GM10248 (cell line): ENCODE results near the gene PRR15L.

ENCODE experiments used
- CTCF ChIA-PET: fragments of 300-600 bp; sonication (Branson Sonifier 250); formaldehyde crosslinking; extraction: SDS; loops from one replicate; lab custom pipeline; 2021; ENCODE audit warnings: antibody characterized with exemption; lab: Yijun Ruan, JAX
- POLR2A ChIA-PET: fragments of 350-650 bp; sonication (Branson Sonifier 250); formaldehyde crosslinking; extraction: SDS; loops from one replicate; lab custom pipeline; 2020; ENCODE audit warnings: antibody characterized with exemption; lab: Yijun Ruan, JAX
- DNase-seq: peaks from one replicate; pipeline ENCODE4 v3.0.0; 2012; ENCODE audit errors: extremely low spot score
- TF ChIP-seq, protein P1 (sequence below): IDR thresholded peaks from 2 replicates; pipeline ENCODE4 v1.5.1; 2012; ENCODE audit warnings: mild to moderate bottlenecking, low read depth; ENCODE audit errors: extremely low read depth, missing control alignments, control extremely low read depth

Gene PRR15L

DNA sequence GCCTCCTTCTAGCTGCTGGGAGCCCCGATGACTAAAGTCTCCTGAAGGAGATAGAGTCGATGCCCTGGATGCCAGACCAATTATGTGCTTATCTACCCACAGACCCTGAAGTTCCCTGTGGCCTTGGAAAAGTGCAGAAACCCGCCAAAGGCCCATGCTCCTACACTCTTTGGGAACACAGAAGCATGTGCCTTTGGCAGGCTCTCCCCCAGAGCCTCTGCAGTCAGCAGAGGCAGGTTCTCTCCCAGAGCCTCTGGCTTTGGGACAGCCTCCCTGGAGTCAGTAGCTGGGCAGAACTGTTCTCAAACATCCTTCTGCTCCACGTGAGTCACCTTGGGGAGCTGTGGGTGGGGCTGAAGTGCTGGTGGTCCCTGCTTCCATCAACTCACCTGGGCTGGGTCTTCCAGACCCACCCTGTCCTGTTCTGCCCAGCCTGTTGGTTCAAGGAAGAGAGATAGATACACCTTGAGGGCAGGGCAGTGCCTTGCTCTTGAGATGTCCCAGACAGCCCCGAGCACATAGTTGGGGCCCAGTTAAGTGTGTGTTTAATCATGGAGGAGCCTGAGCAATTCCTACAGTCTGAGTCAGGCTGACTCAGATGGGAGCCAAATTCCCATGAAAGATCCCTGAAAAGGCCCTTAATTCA lies 10.0 kb upstream of the PRR15L start:
- TF ChIP-seq, protein P1, sequence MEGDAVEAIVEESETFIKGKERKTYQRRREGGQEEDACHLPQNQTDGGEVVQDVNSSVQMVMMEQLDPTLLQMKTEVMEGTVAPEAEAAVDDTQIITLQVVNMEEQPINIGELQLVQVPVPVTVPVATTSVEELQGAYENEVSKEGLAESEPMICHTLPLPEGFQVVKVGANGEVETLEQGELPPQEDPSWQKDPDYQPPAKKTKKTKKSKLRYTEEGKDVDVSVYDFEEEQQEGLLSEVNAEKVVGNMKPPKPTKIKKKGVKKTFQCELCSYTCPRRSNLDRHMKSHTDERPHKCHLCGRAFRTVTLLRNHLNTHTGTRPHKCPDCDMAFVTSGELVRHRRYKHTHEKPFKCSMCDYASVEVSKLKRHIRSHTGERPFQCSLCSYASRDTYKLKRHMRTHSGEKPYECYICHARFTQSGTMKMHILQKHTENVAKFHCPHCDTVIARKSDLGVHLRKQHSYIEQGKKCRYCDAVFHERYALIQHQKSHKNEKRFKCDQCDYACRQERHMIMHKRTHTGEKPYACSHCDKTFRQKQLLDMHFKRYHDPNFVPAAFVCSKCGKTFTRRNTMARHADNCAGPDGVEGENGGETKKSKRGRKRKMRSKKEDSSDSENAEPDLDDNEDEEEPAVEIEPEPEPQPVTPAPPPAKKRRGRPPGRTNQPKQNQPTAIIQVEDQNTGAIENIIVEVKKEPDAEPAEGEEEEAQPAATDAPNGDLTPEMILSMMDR: no peak
- POLR2A ChIA-PET: no interaction called here
- no peak for DNase-seq
- CTCF ChIA-PET: interaction anchor here (1.3 to 18.8 kb wide), 5 partner anchors 10 to 126 kb away, joined by 3 to 584 read pairs (median 49); partner anchors contain the start of genes PNPO, PRR15L and SCRN2

DNA sequence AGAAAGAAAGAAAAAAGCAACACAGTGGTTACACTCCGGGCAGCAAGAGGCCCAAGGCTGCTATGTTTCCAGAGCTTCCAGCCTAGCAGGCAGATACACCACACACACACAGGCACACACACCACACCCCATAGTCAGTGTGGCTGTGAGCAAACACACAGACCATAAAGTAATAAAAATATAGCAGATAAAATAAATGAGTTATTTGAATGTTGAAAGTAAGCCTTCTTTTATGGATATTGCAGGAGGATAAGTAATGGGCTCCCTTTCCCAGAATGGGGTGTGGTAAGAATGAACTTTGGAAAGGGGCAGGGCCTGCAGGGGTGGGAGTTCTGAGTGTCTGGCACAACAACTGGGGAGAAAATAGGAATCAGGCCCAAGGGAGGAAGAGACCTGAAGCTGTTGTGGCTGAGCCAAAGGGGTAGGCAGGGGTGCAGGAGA lies 8.4 kb upstream of the PRR15L start:
- POLR2A ChIA-PET: no interaction called here
- CTCF ChIA-PET: interaction anchor here (18.5 to 18.8 kb wide), 2 partner anchors 16 to 50 kb away, joined by 305 to 584 read pairs; partner anchors contain the start of genes PNPO and PRR15L
- DNase-seq: no peak
- TF ChIP-seq, protein P1: no peak

DNA sequence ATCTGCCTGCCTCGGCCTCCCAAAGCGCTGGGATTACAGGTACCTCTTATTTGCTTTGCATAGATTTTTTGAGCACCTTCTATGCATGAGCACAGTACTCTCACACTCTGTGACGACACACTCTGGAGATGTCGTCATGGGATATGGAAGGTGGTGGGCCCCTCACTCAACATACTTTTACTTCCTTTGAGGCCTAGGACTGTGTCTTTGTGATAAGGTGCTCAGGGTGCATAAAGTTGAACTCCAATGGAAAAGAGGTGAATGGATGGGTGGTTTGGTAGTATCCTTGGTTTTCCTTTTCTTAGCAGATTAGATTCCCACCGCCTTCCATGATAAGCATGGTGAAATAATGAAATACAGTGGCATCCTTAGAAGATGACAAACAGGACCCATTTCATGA lies 7.2 kb upstream of the PRR15L start:
- no peak for DNase-seq
- TF ChIP-seq, protein P1: no peak
- POLR2A ChIA-PET: no interaction called here
- CTCF ChIA-PET: interaction anchor here (1.1 to 18.8 kb wide), 3 partner anchors 11 to 51 kb away, joined by 3 to 584 read pairs (median 305); partner anchors contain the start of genes PNPO and PRR15L

DNA sequence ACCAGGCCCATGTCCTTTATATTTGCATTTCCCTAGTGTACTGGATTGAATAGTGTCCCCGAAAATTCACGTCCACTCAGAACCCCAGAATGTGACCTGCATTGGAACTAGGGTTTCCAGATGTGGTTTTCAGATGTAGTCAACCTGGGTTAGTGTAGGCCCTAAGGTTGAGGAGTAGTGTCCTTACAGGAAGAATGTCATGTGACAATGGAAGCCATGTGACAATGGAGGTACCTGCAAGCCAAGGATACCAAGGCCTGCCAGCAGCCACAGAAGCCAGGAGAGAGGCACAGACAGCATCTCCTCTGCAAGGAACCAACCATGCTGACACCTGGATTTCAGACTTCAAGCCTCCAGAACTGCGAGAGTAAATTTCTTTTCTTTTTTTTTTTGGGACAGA lies 5.2 kb upstream of the PRR15L start:
- POLR2A ChIA-PET: no interaction called here
- TF ChIP-seq, protein P1: no peak
- CTCF ChIA-PET: interaction anchor here (1.4 to 25.3 kb wide), 3 partner anchors 5 to 15 kb away, joined by 4 to 584 read pairs (median 584); partner anchors contain the start of genes CDK5RAP3, PNPO and PRR15L
- no peak for DNase-seq

DNA sequence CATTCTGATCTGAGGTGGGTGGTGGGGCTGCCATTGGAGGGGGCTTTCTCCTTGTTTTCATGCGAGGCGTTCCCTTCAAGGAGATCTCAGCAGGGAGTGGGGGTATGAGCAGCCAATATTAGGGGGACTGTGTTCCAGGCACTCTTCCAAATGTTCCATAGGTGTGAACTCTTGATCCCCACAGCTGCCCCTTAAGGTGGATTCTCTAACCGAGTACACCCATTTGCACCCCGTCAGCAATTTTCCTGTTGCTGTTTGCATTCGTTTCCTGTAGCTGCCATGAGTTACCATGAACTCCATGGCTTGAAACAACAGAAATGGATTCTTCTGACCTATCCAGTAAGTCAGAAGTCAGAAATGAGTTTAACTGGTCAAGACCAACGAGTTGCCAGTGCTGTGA lies 3.7 kb upstream of the PRR15L start:
- DNase-seq: no peak
- ChIA-PET CTCF (interaction anchor here (1.2 to 25.3 kb wide), 4 partner anchors 6 to 57 kb away, joined by 3 to 584 read pairs (median 294); partner anchors contain the start of genes CDK5RAP3, PNPO and PRR15L), POLR2A (interaction anchor here (0.7 kb wide), 1 partner anchor 157 kb away, joined by 4 read pairs; no protein-coding TSS in a partner anchor)
- TF ChIP-seq, protein P1: no peak

DNA sequence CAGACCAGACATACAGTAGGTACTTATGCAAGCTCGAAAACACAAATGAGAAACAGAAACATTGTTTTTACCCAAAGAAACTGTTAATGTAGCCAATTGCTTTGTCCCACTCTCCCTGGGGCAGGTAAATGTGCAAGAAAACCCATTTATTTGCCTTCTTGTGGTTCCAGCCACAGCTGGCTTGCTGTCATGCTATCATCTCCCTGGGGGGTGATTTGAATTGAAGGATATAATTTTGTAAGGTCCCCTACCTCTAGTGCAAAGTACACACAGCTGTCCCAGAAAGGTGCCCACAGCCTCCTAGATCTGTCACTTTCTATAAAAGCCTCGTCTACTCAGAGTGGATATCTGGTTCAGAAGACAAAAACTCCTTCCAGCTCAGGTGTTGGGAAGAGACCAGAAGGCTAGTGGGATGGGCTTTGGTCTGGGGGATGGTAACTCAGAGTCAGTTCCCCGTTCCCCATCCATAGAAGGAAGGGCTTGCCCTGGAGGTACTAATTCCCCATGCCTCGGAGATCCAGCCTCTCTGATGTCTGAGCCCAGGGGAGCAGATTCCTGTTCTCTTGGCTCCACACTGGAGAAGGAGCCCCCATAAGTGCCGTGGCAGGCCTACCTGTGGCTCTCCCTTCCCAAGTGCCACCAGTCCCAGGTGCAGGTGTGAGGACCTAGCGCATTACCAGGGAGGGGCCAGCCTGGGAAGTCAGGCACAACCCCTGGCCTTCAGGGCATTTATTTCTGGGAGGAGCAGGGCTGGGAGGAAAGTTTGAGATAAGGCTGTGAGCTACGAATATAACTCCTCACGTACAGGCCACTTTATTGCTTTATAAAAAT lies 2.4 kb upstream of the PRR15L start:
- CTCF ChIA-PET: interaction anchor here (0.6 to 25.3 kb wide), 5 partner anchors 8 to 119 kb away, joined by 3 to 584 read pairs (median 5); partner anchors contain the start of genes CDK5RAP3, PNPO, PRR15L and SCRN2
- DNase-seq: no peak
- POLR2A ChIA-PET: interaction anchor here (0.6 to 0.7 kb wide), 2 partner anchors 43 to 129 kb away, joined by 4 to 6 read pairs; no protein-coding TSS in a partner anchor
- TF ChIP-seq, protein P1: no peak
